Epithelial cell of prostate (primary cell): ENCODE results near the gene CNR1.

Source experiments
- DNase-seq: peaks from one replicate; pipeline ENCODE4 v3.0.0-alpha.2; 2011; ENCODE audit warnings: low read depth, low spot score
- H3K27ac ChIP-seq: fragments of 450-650 bp; 2 replicates; pipeline ENCODE4 v1.5.1; 2017; ENCODE audit warnings: mild to moderate bottlenecking

The CNR1 gene

GRCh38 chr6:88144637-88145297, 21.4 kb downstream of the CNR1 start:
- no peak for DNase-seq
- no peak overlapping the region for H3K27ac ChIP-seq

GRCh38 chr6:88143421-88144157, 22.6 kb downstream of the CNR1 start:
- no peak overlapping the region for H3K27ac ChIP-seq
- DNase-seq, result no peak

DNA sequence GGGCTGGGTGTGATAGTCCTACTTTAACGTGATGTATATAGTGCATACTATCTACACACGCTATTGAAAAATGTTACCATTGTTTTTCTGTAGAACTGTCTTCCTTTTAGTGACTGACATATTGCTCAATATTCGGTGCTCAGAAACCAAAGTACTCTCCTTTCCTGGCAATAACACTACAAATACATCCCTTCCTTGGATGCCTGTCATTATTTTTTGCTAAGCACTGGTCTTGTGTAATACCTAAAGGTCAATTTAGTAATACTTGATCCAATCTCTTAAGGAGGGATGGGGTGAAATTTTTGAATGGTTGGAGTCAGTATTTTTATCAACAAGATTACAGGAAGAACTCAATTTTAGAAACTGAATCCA, 23.9 kb downstream of the CNR1 start:
- H3K27ac ChIP-seq, result no peak overlapping the region
- no peak for DNase-seq

DNA sequence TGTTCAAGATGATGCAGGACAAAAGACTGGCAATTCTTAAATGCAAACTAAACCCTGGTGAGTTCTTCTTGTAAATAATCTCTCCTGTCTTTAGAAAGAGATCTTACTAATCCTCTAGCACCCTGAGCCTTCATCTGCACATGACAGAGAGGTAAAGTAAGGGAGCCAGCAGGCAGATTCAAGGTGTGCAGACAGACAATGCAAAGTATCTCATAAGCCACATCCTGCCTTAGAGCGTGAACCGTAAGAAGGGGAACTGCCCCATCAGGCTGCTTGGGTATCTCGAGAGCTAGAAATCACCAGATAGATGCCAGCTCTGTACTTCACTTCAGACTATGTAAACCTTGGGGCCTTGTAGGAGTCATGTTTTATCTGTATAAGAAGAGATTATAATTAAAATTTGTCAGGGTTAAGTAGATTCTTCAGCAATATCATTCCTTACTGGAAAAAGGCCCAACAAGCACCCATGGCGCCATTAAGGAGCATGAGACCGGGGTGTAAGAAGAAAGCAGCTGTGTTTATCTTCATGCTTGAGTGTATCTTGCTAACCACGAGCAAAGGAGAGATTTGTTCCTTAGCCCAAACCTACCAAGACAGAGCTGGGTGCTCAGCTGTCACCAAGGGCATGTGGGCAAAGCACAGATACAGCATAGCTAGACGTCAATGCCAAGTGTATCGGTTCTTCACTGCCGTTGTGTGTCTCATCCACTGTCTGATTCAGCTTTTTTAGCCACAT, 24.4 kb downstream of the CNR1 start:
- no peak overlapping the region for H3K27ac ChIP-seq
- no peak for DNase-seq

GRCh38 chr6:88137915-88138314, 28.2 kb downstream of the CNR1 start:
- H3K27ac ChIP-seq, result no peak overlapping the region
- no peak for DNase-seq

- H3K27ac ChIP-seq, result no peak overlapping the region
These were observed 30.5 kb downstream of the CNR1 start for GRCh38 chr6:88135578-88136114.

DNA sequence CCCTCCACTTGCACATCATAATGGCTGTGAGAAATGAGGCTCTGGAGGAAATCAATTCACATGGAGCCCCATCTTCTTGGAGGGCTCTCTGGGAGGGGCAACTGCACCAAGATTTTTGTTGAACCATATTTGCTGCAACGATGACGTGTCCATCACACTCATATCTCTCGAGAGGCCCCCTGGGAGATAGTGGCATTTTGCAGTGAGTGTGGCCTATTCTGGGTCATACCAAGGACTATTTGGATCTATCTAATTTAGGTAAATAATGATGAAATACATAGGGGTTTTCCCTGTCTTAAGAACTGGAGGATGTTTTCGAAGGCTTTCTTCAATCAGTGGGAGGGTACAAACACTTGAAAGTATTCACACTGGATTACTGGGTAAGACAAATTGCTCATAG, 31.6 kb downstream of the CNR1 start:
- H3K27ac ChIP-seq, result no peak overlapping the region
- no peak for DNase-seq

More at GRCh38 chr6:88135578-88136114, 30.5 kb downstream of the CNR1 start:
- no peak for DNase-seq

DNA sequence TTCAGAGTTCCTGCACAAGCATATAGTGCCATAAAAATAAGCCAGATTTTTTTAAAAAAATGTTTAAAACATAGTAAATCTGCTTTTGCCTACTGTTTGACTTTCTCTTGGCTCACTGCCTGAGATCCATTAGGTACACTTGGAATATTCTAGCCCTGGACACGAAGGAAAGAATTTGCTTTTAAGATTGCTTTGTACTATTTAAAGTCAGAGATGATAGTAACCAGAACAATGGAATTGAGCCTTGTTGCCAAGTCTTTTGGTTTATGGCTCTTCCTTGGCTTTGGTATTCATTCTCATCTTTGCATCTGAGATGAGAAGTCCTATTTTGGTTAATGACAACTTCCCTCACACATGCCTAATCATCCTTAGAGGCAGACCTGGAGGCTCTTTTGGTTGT, 32.4 kb downstream of the CNR1 start:
- H3K27ac ChIP-seq, result no peak overlapping the region
- DNase-seq, result no peak

DNA sequence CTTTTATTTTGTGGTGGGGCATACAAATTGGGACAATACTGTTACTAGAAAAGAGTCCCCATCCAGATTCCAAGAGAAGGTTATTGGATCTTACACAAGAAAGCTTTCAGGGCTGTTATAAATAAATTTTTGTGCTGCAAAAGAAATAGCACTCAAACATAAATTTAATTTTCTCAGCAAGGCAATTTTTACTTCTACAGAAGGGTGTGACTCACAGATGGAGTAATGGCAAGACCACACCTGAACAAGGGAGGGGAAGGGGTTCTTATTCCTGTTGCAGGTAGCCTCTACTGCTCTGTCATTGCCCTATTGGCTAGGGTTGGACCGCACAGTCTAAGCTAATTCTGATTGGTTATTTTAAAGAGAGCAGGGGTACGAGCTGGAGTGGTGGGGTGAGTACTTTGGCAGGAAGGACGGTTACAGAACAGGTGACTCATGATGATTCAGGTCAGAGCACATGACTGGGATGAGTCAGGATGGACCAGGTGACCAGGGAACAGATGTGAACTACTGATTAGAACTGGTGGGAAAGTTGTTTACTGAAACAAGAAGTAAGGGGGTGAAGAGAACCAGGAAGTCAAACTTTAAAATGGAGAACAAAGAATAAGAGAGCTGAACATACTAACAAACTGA, 41.1 kb downstream of the CNR1 start:
- no peak for DNase-seq
- no peak overlapping the region for H3K27ac ChIP-seq

DNA sequence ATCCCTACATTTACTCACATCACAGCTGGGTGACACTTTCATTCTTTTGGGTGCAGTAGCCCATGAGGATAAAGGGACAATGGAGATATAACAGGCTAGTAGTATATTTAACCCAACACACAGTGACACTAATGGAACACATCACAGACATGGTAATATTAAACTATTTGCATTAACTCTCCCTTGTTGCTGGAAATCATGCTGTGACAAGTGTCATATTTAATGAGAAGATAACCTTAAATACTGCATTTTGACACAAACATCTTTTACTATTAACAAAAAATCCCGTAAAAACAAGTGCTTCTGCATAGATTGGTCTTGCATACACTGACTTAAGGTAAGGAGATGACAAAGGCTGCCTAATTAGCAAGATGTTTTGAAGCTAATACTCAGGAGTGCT, 45.5 kb downstream of the CNR1 start:
- no peak overlapping the region for H3K27ac ChIP-seq
- no peak for DNase-seq

DNA sequence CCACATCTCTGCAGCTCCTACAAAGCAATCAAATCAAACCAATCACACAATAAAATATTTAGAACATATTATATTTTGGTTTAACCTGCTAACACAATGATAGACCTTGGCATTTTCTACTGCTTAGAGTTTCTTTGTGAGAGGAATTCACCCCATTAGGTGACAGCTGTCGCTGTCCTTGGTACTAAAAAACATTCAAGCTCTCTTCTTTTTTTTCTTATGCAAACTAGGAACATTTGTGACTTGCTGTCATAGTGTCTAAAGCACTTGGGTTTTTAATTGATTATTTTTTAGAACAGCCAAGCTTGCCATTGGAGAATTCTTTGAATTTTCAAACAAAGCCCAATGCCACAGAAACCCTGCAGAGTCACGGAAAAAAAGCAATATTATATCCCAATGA, 46.4 kb downstream of the CNR1 start:
- H3K27ac ChIP-seq, result no peak overlapping the region
- DNase-seq, result no peak

GRCh38 chr6:88116276-88116675, 49.9 kb downstream of the CNR1 start:
- no peak for DNase-seq
- H3K27ac ChIP-seq, result no peak overlapping the region

GRCh38 chr6:88115307-88115706, 50.8 kb downstream of the CNR1 start:
- no peak overlapping the region for H3K27ac ChIP-seq
- DNase-seq, result no peak

GRCh38 chr6:88114838-88115237, 51.3 kb downstream of the CNR1 start:
- H3K27ac ChIP-seq, result no peak overlapping the region
- DNase-seq, result no peak

- H3K27ac ChIP-seq, result no peak overlapping the region
- no peak for DNase-seq
These were observed 54.2 kb downstream of the CNR1 start for GRCh38 chr6:88111991-88112390.

GRCh38 chr6:88107241-88107640, 58.9 kb downstream of the CNR1 start:
- H3K27ac ChIP-seq, result no peak overlapping the region
- DNase-seq, result no peak

DNA sequence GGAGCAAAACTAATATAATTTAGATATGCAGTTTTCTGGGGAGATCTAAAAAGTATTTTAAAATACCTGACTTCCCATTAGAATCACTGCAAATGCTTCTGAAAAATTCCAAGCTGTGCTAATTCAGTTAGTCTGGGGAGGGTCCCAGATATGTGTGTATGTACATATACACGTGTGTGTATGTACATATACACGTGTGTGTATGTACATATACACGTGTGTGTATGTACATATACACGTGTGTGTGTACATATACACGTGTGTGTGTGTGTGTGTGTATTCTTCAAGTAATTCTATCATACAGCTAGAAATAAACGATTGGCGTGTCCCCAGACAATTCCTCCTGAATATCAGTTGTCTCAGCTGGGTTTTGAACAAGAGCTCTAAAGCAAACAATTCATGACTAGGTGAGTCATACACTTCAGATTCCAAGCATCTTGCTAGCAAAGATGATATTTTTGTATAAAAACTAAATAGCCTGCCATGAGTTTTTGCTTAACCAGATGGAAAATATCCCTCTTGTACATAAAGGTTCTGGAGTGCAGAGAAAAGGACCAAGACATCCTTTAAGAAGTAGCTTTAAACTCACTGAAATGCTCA, 60.3 kb downstream of the CNR1 start:
- H3K27ac ChIP-seq, result no peak overlapping the region
- no peak for DNase-seq
